Ishikawa (cell line): ENCODE data around the gene CLCNKB.

Experiments
- CEBPB ChIP-seq: IDR thresholded peaks from 2 replicates; pipeline ENCODE4 v1.6.1; 2012
- EP300 ChIP-seq: IDR thresholded peaks from 2 replicates; pipeline ENCODE4 v1.6.1; 2012; ENCODE audit warnings: borderline replicate concordance
- FOXM1 ChIP-seq: IDR thresholded peaks from 2 replicates; pipeline ENCODE4 v1.6.1; 2012; ENCODE audit warnings: low read depth, borderline replicate concordance
- RAD21 ChIP-seq: IDR thresholded peaks from 2 replicates; pipeline ENCODE4 v1.6.1; 2012; ENCODE audit warnings: low read depth
- TAF1 ChIP-seq: IDR thresholded peaks from 2 replicates; pipeline ENCODE4 v1.6.1; 2012; ENCODE audit warnings: low read depth, mild to moderate bottlenecking
- YY1 ChIP-seq: IDR thresholded peaks from 2 replicates; pipeline ENCODE4 v1.6.1; 2012; ENCODE audit warnings: low read depth

GRCh38 chr1:16066245-16066644 lies 22.7 kb downstream of the CLCNKB start:
- no peak for TF ChIP-seq EP300
- TF ChIP-seq RAD21 = no peak
- no peak for TF ChIP-seq CEBPB
- no peak for TF ChIP-seq FOXM1
- no peak for TF ChIP-seq YY1
- no peak for TF ChIP-seq TAF1
